DOHH2 (cell line): Measurements from ENCODE around the gene TRERF1.

Source experiments
- H3F3A ChIP-seq: fragments of 200-600 bp; sonication (generic), shearing (Covaris generic); 2 replicates; pipeline ENCODE4 v1.6.0; 2016; ENCODE audit warnings: antibody characterized with exemption, mild to moderate bottlenecking; ENCODE audit not compliant: control insufficient read depth, insufficient read depth
- H3K27ac ChIP-seq: fragments of 200-600 bp; sonication (generic); 2 replicates; pipeline ENCODE4 v1.5.1; 2014; ENCODE audit warnings: low read depth, mild to moderate bottlenecking, low read length, moderate library complexity
- H3K27me3 ChIP-seq: fragments of 200-600 bp; sonication (generic); 2 replicates; pipeline ENCODE4 v1.6.1; 2014; ENCODE audit warnings: mild to moderate bottlenecking, low read length, mixed read lengths; ENCODE audit not compliant: control insufficient read depth
- H3K36me3 ChIP-seq: fragments of 200-600 bp; sonication (generic); 2 replicates; pipeline ENCODE4 v1.6.1; 2014; ENCODE audit warnings: mild to moderate bottlenecking, low read length, moderate library complexity, mixed read lengths; ENCODE audit not compliant: control insufficient read depth
- H3K4me1 ChIP-seq: fragments of 200-600 bp; sonication (generic); 2 replicates; pipeline ENCODE4 v1.6.1; 2014; ENCODE audit warnings: mild to moderate bottlenecking, low read length, mixed read lengths; ENCODE audit not compliant: control insufficient read depth
- H3K4me2 ChIP-seq: fragments of 200-600 bp; sonication (generic); 2 replicates; pipeline ENCODE4 v1.6.0; 2014; ENCODE audit warnings: mild to moderate bottlenecking, low read length, moderate library complexity
- H3K4me3 ChIP-seq: fragments of 200-600 bp; sonication (generic); 2 replicates; pipeline ENCODE4 v1.5.1; 2014; ENCODE audit warnings: mild to moderate bottlenecking, low read length, mixed read lengths
- H3K79me2 ChIP-seq: fragments of 200-600 bp; sonication (generic); 2 replicates; pipeline ENCODE4 v1.6.1; 2014; ENCODE audit warnings: mild to moderate bottlenecking, low read length, mixed read lengths; ENCODE audit not compliant: control insufficient read depth
- H3K9me2 ChIP-seq: fragments of 200-600 bp; sonication (generic); replicated peaks from 2 replicates; pipeline ENCODE4 v1.6.1; 2014; ENCODE audit warnings: mild to moderate bottlenecking, low read length, mixed read lengths; ENCODE audit not compliant: control insufficient read depth
- H3K9me3 ChIP-seq: fragments of 200-600 bp; sonication (generic); 2 replicates; pipeline ENCODE4 v1.6.1; 2014; ENCODE audit warnings: antibody characterized with exemption, low read length, mixed read lengths; ENCODE audit not compliant: control insufficient read depth, insufficient read depth
- H4K20me1 ChIP-seq: fragments of 200-600 bp; sonication (generic); 2 replicates; pipeline ENCODE4 v1.6.0; 2014; ENCODE audit warnings: low read depth, mild to moderate bottlenecking, antibody characterized with exemption, low read length, moderate library complexity; ENCODE audit not compliant: control insufficient read depth, insufficient read depth
- EZH2phosphoT487 ChIP-seq: fragments of 200-600 bp; sonication (generic); IDR thresholded peaks from 2 replicates; pipeline ENCODE4 v1.6.1; 2017; ENCODE audit warnings: borderline replicate concordance, mild to moderate bottlenecking, antibody characterized with exemption, low read length, moderate library complexity, mixed read lengths
- TF ChIP-seq, protein P1 (sequence below): fragments of 200-600 bp; sonication (generic); IDR thresholded peaks from one replicate; pipeline ENCODE4 v1.5.1; 2014; ENCODE audit warnings: antibody characterized with exemption, mild to moderate bottlenecking, low read depth, low read length; ENCODE audit not compliant: poor library complexity, severe bottlenecking

The TRERF1 gene

DNA sequence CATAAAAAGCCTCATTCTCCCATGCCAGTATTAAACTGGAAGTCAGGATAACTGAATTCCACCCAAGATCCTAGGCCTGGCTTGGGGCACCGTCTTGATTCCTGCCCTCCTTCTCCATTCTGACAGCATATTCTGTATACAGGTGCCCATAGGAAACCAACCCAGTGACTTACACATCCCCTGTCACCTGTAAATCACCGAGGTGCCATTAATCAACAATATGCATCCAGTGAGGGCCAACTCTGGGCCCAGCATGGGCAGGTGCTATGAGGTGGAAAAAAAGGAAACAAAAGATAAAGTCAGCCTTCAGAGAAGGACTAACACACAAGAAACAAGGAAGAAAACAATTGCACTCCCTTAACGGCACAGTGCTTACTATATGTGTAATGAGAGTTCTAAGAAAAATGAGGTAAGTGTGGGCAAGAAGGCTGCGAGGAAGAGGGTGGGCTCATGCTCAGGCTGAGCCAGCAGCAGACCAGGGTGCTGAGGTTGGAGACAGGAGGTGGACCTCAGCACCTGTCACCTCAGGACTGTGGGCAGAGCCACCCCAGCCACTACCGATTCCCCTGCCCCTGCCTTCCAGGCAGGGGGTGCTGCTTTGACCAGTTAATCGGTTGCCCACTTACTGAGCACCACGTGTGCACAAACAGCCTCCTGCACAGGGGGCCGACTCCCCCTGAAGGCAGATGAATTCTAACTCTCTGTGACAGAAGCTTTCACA, 105.9 kb downstream of the TRERF1 start:
- no peaks in the 10 kb centered on the region; the same call in 1 of the 2 replicates for H4K20me1 ChIP-seq
- no peaks in the 10 kb centered on the region for H3K79me2 ChIP-seq
- TF ChIP-seq, protein P1, sequence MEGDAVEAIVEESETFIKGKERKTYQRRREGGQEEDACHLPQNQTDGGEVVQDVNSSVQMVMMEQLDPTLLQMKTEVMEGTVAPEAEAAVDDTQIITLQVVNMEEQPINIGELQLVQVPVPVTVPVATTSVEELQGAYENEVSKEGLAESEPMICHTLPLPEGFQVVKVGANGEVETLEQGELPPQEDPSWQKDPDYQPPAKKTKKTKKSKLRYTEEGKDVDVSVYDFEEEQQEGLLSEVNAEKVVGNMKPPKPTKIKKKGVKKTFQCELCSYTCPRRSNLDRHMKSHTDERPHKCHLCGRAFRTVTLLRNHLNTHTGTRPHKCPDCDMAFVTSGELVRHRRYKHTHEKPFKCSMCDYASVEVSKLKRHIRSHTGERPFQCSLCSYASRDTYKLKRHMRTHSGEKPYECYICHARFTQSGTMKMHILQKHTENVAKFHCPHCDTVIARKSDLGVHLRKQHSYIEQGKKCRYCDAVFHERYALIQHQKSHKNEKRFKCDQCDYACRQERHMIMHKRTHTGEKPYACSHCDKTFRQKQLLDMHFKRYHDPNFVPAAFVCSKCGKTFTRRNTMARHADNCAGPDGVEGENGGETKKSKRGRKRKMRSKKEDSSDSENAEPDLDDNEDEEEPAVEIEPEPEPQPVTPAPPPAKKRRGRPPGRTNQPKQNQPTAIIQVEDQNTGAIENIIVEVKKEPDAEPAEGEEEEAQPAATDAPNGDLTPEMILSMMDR, result no peak
- no peak for TF ChIP-seq EZH2phosphoT487
- no peaks in the 10 kb centered on the region for H3K27me3 ChIP-seq
- no peaks in the 10 kb centered on the region for H3K36me3 ChIP-seq
- no peaks in the 10 kb centered on the region for H3K9me3 ChIP-seq
- no peaks in the 10 kb centered on the region for H3K9me2 ChIP-seq
- no peaks in the 10 kb centered on the region for H3K4me1 ChIP-seq
- H3K27ac ChIP-seq, result no peak overlapping the region
- no peak overlapping the region for H3K4me2 ChIP-seq
- no peaks in the 10 kb centered on the region for H3F3A ChIP-seq
- no peak overlapping the region for H3K4me3 ChIP-seq

DNA sequence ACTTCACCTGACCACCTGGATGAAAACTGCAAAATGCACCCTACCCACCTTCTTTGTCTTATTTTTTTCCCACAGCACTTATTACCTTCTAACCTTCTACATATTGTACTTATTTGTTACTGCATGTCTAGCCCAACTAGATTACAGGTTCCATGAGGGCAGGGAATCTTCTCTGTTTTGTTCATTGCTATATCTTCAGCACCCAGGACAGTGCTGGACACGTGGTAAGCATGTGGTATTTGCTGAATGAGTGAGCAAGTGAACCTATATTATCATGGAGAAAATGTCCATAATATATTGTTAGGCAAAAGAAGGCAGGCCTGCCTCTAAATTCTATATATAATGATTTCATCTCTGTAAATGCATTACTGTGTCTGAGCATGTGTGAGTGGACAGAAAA, 107.0 kb downstream of the TRERF1 start:
- Histone ChIP-seq H3K4me3 (no peak overlapping the region), H3K36me3 (no peaks in the 10 kb centered on the region), H3K79me2 (no peaks in the 10 kb centered on the region), H3F3A (no peaks in the 10 kb centered on the region), H3K4me2 (no peak overlapping the region), H3K9me3 (no peaks in the 10 kb centered on the region), H4K20me1 (no peaks in the 10 kb centered on the region; the same call in 1 of the 2 replicates), H3K27ac (no peak overlapping the region), H3K27me3 (no peaks in the 10 kb centered on the region), H3K4me1 (no peaks in the 10 kb centered on the region), H3K9me2 (no peaks in the 10 kb centered on the region)
- TF ChIP-seq, protein P1, result no peak
- TF ChIP-seq EZH2phosphoT487, result no peak

DNA sequence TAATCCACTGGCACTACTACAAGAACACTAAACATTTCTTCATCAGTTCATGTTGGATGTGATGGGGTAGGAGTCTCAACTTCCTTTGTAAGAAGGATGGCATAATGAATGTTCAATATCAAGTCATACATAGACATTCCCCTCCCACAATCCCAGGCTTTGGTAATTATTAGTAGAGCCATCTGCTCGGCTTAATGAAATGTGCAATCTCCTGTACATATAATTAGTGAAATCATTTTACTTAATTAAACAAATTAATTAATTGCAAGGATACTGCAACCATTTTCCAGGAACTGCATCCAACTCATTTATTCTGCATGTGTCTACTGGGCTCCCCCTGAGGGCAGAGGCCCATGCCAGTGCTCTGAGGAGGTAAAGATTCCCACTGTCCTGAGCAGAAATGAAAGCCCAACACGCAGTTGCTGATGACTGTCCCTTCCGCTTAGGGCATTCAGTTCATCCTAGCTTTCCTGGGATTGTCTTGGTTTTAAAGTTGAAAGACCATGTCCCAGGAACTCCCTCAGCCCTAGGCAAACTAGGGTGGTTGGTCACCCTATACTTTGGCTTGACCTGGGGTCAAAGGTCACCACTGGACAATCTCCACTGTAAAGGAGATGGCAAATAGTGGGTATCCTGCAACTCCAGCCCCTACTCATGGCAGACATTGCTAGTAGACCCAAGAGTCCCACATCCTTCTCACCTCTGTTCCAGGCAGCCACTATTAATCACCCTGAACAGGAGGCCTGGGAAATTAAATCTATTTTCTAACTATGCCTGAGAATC, 109.8 kb downstream of the TRERF1 start:
- no peaks in the 10 kb centered on the region for H3K36me3 ChIP-seq
- no peaks in the 10 kb centered on the region for H3K9me2 ChIP-seq
- no peaks in the 10 kb centered on the region for H3K9me3 ChIP-seq
- H3K27ac ChIP-seq, result no peak overlapping the region
- TF ChIP-seq EZH2phosphoT487, result no peak
- TF ChIP-seq, protein P1, result no peak
- no peaks in the 10 kb centered on the region for H3K4me1 ChIP-seq
- no peaks in the 10 kb centered on the region for H3K27me3 ChIP-seq
- H4K20me1 ChIP-seq, result peaks cover under 1% of the 10 kb centered on the region; the same call in 1 of the 2 replicates
- H3K79me2 ChIP-seq, result peaks cover 3% of the 10 kb centered on the region; the same call in 1 of the 2 replicates
- H3K4me3 ChIP-seq, result no peak overlapping the region
- no peaks in the 10 kb centered on the region for H3F3A ChIP-seq
- H3K4me2 ChIP-seq, result no peak overlapping the region
